DOHH2 (cell line): ENCODE results near the gene ITCH.

Experiments used
- H3F3A ChIP-seq: fragments of 200-600 bp; sonication (generic), shearing (Covaris generic); 2 replicates; pipeline ENCODE4 v1.6.0; 2016; ENCODE audit warnings: antibody characterized with exemption, mild to moderate bottlenecking; ENCODE audit not compliant: control insufficient read depth, insufficient read depth
- H3K27ac ChIP-seq: fragments of 200-600 bp; sonication (generic); 2 replicates; pipeline ENCODE4 v1.5.1; 2014; ENCODE audit warnings: low read depth, mild to moderate bottlenecking, low read length, moderate library complexity
- H3K27me3 ChIP-seq: fragments of 200-600 bp; sonication (generic); 2 replicates; pipeline ENCODE4 v1.6.1; 2014; ENCODE audit warnings: mild to moderate bottlenecking, low read length, mixed read lengths; ENCODE audit not compliant: control insufficient read depth
- H3K36me3 ChIP-seq: fragments of 200-600 bp; sonication (generic); 2 replicates; pipeline ENCODE4 v1.6.1; 2014; ENCODE audit warnings: mild to moderate bottlenecking, low read length, moderate library complexity, mixed read lengths; ENCODE audit not compliant: control insufficient read depth
- H3K4me1 ChIP-seq: fragments of 200-600 bp; sonication (generic); 2 replicates; pipeline ENCODE4 v1.6.1; 2014; ENCODE audit warnings: mild to moderate bottlenecking, low read length, mixed read lengths; ENCODE audit not compliant: control insufficient read depth
- H3K4me2 ChIP-seq: fragments of 200-600 bp; sonication (generic); 2 replicates; pipeline ENCODE4 v1.6.0; 2014; ENCODE audit warnings: mild to moderate bottlenecking, low read length, moderate library complexity
- H3K4me3 ChIP-seq: fragments of 200-600 bp; sonication (generic); 2 replicates; pipeline ENCODE4 v1.5.1; 2014; ENCODE audit warnings: mild to moderate bottlenecking, low read length, mixed read lengths
- H3K79me2 ChIP-seq: fragments of 200-600 bp; sonication (generic); 2 replicates; pipeline ENCODE4 v1.6.1; 2014; ENCODE audit warnings: mild to moderate bottlenecking, low read length, mixed read lengths; ENCODE audit not compliant: control insufficient read depth
- H3K9me2 ChIP-seq: fragments of 200-600 bp; sonication (generic); replicated peaks from 2 replicates; pipeline ENCODE4 v1.6.1; 2014; ENCODE audit warnings: mild to moderate bottlenecking, low read length, mixed read lengths; ENCODE audit not compliant: control insufficient read depth
- H3K9me3 ChIP-seq: fragments of 200-600 bp; sonication (generic); 2 replicates; pipeline ENCODE4 v1.6.1; 2014; ENCODE audit warnings: antibody characterized with exemption, low read length, mixed read lengths; ENCODE audit not compliant: control insufficient read depth, insufficient read depth
- H4K20me1 ChIP-seq: fragments of 200-600 bp; sonication (generic); 2 replicates; pipeline ENCODE4 v1.6.0; 2014; ENCODE audit warnings: low read depth, mild to moderate bottlenecking, antibody characterized with exemption, low read length, moderate library complexity; ENCODE audit not compliant: control insufficient read depth, insufficient read depth
- EZH2phosphoT487 ChIP-seq: fragments of 200-600 bp; sonication (generic); IDR thresholded peaks from 2 replicates; pipeline ENCODE4 v1.6.1; 2017; ENCODE audit warnings: borderline replicate concordance, mild to moderate bottlenecking, antibody characterized with exemption, low read length, moderate library complexity, mixed read lengths
- TF ChIP-seq, protein P1 (sequence below): fragments of 200-600 bp; sonication (generic); IDR thresholded peaks from one replicate; pipeline ENCODE4 v1.5.1; 2014; ENCODE audit warnings: antibody characterized with exemption, mild to moderate bottlenecking, low read depth, low read length; ENCODE audit not compliant: poor library complexity, severe bottlenecking

Gene ITCH

DNA sequence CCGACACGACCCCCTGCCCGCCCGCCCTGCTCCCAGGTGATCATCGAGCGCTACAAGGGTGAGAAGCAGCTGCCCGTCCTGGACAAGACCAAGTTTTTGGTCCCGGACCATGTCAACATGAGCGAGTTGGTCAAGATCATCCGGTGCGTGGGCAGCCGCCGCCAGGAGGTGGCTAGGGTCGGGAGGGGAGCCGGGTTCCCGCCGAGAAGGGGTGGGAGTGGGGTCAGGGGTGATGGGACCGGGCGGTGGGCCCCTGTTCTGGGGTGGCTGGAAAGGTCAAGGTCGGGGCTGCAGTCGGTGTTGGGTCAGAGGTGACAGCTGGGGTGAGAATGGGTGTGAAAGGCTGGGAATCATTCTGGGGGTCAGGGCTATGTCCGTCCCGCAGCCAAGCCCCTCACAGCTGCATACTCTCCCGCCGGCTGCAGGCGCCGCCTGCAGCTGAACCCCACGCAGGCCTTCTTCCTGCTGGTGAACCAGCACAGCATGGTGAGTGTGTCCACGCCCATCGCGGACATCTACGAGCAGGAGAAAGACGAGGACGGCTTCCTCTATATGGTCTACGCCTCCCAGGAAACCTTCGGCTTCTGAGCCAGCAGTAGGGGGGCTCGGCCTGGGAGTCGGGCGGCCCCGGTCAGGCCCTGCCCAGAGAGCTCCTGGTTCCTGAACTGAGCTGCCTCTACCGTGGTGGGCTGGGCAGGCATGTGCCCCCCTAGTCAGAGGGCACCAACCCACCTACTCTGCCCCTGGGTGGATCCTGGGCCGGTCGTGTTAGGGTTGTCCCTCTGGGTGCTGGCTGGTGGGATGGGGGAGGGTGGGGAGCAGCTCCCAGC lies 196.5 kb downstream of the ITCH start:
- no peak overlapping the region for H3K27ac ChIP-seq
- H3K4me3 ChIP-seq, result no peak overlapping the region
- H3F3A ChIP-seq, result no peaks in the 10 kb centered on the region; the same call in 1 of the 2 replicates
- H4K20me1 ChIP-seq, result no peaks in the 10 kb centered on the region
- no peaks in the 10 kb centered on the region for H3K9me3 ChIP-seq
- no peak for TF ChIP-seq EZH2phosphoT487
- TF ChIP-seq, protein P1, sequence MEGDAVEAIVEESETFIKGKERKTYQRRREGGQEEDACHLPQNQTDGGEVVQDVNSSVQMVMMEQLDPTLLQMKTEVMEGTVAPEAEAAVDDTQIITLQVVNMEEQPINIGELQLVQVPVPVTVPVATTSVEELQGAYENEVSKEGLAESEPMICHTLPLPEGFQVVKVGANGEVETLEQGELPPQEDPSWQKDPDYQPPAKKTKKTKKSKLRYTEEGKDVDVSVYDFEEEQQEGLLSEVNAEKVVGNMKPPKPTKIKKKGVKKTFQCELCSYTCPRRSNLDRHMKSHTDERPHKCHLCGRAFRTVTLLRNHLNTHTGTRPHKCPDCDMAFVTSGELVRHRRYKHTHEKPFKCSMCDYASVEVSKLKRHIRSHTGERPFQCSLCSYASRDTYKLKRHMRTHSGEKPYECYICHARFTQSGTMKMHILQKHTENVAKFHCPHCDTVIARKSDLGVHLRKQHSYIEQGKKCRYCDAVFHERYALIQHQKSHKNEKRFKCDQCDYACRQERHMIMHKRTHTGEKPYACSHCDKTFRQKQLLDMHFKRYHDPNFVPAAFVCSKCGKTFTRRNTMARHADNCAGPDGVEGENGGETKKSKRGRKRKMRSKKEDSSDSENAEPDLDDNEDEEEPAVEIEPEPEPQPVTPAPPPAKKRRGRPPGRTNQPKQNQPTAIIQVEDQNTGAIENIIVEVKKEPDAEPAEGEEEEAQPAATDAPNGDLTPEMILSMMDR, result no peak
- H3K9me2 ChIP-seq, result no peaks in the 10 kb centered on the region
- no peaks in the 10 kb centered on the region for H3K36me3 ChIP-seq
- 0 out of 2 replicates have a peak, but pooled peaks cover 4% of the 10 kb centered on the region for H3K4me1 ChIP-seq
- H3K27me3 ChIP-seq, result no peaks in the 10 kb centered on the region
- no peak overlapping the region for H3K4me2 ChIP-seq
- no peaks in the 10 kb centered on the region for H3K79me2 ChIP-seq

DNA sequence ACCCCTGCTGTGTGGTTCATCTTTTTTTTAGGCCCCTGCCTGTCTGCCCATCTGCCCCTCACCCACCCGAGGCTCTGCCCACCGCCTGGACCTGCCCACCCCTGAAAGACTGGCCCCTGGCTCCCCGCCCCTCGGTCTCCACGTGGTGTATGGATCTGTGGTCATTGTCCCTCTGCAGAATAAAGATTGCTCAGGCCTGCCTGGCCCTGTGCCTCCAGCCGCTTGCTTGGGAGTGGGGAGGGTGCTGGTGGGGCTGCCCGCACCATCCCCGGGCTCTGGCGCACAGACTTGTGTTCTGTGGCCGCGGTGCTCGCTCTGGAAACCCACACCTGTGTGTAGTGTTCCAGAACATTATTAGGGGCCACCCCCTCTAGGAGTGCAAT lies 197.1 kb downstream of the ITCH start:
- 0 out of 2 replicates have a peak, but pooled peaks cover 4% of the 10 kb centered on the region for H3K4me1 ChIP-seq
- TF ChIP-seq EZH2phosphoT487, result no peak
- TF ChIP-seq, protein P1, result no peak
- H3K27ac ChIP-seq, result no peak overlapping the region
- no peaks in the 10 kb centered on the region for H3K36me3 ChIP-seq
- no peaks in the 10 kb centered on the region; the same call in 1 of the 2 replicates for H3F3A ChIP-seq
- H3K9me3 ChIP-seq, result no peaks in the 10 kb centered on the region
- H3K4me3 ChIP-seq, result no peak overlapping the region
- no peak overlapping the region for H3K4me2 ChIP-seq
- H4K20me1 ChIP-seq, result no peaks in the 10 kb centered on the region
- no peaks in the 10 kb centered on the region for H3K79me2 ChIP-seq
- H3K9me2 ChIP-seq, result no peaks in the 10 kb centered on the region
- H3K27me3 ChIP-seq, result no peaks in the 10 kb centered on the region

DNA sequence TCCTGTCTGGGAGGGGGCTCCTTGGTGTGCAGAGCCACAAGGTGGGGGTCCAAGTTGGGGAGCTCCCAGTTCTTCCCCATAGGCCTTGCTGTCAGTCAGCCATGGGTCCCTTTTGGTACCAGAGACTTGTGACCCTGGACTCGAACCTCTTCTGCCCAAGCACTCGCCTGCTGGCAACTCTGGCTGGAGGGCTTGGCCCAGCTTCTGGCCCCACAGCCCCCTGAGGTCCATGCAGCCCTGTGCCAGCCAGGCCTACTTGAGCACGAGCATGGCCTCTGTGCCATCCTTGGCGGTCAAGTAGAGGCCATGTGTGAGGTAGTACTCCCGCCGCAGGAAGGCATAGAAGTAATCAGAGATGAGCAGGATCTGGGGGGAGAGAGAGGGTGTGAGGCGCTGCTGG lies 197.5 kb downstream of the ITCH start:
- no peaks in the 10 kb centered on the region; the same call in 1 of the 2 replicates for H3F3A ChIP-seq
- H3K27me3 ChIP-seq, result no peaks in the 10 kb centered on the region
- TF ChIP-seq, protein P1, result no peak
- no peak for TF ChIP-seq EZH2phosphoT487
- no peak overlapping the region for H3K27ac ChIP-seq
- H3K4me3 ChIP-seq, result no peak overlapping the region
- no peaks in the 10 kb centered on the region for H3K9me3 ChIP-seq
- no peak overlapping the region for H3K4me2 ChIP-seq
- H3K79me2 ChIP-seq, result no peaks in the 10 kb centered on the region
- H3K4me1 ChIP-seq, result 0 out of 2 replicates have a peak, but pooled peaks cover 4% of the 10 kb centered on the region
- H4K20me1 ChIP-seq, result no peaks in the 10 kb centered on the region
- H3K36me3 ChIP-seq, result no peaks in the 10 kb centered on the region
- H3K9me2 ChIP-seq, result no peaks in the 10 kb centered on the region
